Fibroblast of skin of left quadriceps (primary cell): ENCODE data around the gene RPL26.
"Not testable (repeated sequence)": the region's sequence is repeated elsewhere in the genome, so short reads cannot be mapped to it uniquely, and the experiment has no call there.

Experiments
- DNase-seq, 2 experiments: peaks; one replicate each; pipeline ENCODE4 v3.0.0-alpha.2; 2013; ENCODE audit warnings: low read depth in 2 of 2

The RPL26 gene

DNA sequence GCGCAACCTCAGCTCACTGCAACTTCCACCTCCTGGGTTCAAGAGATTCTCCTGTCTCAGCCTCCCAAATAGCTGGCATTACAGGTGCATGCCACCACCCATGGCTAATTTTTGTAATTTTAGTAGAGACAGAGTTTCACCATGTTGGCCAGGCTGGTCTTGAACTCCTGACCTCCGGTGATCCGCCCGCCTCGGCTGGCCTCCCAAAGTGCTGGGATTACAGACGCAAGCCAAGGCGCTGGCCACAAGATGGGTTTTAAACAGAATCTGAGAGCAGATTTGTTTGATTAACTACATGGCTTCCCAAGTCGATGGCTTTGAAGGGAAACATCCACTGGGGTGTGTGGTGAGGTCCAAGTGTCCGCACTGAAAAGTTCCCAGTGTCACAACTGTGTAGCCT lies 11.5 kb upstream of the RPL26 start:
- DNase-seq: not testable (repeated sequence)

DNA sequence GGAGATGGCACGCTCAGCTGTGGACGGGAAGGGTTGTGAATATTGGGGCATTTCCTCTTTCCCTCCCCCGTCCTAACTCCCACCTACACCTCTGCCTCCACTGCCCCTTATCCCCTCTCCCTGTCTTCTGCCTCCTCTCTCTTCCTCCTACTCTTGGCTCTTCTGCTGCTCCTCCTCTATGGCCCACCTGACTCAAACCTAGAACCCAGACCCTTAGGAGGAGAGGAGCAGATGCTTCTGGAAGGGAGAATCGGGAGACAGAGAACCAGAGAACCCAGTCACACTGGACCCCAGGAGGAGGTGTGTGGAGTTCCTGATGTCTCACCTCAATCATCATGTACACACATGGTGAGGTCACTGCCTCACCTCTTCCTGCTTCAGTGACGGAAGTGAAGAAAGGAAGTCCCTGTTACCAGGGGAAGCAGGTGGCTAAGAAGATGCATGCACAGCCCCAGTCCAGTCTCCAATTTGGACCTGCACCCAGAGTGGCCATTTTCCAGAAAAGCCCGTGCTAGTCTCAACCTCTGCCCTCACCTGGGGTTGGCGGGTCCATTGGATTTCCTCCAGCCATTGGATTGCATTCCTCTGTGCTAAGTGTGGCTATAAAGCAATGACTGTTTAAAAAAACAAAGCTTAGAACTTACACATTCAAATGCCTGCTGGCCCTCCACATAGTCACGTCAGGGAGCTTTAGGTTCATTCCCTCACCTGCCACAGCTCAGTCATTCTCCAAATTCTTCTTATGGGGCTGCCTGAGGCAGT lies 10.7 kb upstream of the RPL26 start:
- no peak for DNase-seq

DNA sequence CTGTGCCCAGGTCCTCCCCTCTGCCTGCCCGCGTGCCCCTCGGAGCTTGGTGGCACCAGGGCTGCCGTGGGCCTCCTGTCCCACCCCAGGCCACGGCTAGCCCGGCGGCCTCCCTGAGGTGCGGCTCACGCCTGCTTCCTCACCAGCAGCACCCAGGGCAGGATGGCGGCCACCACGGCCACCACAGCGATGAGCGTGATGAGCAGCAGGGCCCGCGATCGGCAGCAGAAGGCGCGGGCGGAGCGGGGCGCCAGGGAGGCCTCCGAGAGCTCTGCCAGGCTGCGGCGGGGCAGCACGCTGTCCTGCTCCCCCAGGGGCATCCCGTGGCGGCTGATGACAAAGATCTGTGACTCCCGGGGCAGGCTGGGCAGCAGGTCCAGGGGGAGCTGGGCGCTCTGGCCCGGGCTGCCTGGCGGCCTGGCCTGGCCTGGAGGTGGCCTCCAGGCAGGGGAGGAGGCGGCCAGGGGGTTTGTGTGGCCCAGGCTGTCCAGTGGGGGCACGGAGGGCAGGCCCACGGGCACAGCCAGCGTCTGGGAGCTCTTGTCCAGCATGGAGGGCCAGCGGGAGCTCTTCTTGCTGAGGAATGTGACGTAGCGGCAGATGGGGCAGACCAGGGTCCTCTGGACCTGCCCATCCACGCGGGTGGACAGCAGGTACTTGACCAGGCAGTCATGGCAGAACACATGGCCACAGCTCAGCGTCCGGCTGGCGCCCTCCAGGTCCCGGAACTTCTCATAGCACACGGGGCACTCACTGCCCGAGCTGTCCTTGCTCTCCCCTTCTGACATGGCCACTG lies 9.9 kb upstream of the RPL26 start:
- DNase-seq: no peak

DNA sequence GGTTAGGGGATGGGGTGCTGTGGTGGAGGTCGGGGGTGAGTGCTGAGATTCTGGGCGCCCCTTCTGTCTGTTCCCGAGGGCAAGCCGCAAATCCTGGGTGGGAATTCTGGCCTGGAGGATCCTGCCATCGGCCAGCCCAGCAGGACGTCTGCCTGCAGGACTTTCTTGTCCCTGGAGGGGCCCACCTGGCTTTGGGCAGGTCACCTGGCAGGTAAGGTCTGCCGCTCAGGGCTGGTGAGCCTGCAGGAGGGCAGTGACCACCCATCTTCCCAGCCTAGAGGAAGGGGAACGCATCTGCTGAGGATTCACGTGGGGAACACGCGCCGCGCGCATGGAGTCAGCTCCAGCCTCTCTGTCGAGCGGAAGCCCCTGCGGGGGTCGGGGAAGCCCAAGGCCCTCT lies 9.3 kb upstream of the RPL26 start:
- DNase-seq: no peak

DNA sequence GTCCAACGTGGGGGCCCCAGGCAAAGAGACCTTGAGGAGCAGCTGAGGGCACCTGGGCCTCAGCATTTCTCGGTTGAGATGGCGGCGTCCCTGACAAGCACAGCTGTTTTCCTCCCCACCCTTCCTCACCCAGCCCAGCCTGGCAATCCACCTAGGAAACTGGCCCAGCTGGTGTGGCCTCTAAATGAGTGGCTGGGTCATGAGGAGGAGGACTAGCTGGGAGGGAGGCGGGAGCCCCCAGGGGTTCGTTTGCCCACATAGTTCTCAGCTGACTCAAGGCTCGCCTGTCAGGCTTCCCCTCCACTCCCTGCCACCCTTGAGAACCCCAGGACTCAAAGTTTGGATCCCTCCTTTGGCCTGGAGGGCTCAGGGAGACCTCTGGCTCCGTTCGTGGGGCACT lies 8.7 kb upstream of the RPL26 start:
- no peak for DNase-seq

DNA sequence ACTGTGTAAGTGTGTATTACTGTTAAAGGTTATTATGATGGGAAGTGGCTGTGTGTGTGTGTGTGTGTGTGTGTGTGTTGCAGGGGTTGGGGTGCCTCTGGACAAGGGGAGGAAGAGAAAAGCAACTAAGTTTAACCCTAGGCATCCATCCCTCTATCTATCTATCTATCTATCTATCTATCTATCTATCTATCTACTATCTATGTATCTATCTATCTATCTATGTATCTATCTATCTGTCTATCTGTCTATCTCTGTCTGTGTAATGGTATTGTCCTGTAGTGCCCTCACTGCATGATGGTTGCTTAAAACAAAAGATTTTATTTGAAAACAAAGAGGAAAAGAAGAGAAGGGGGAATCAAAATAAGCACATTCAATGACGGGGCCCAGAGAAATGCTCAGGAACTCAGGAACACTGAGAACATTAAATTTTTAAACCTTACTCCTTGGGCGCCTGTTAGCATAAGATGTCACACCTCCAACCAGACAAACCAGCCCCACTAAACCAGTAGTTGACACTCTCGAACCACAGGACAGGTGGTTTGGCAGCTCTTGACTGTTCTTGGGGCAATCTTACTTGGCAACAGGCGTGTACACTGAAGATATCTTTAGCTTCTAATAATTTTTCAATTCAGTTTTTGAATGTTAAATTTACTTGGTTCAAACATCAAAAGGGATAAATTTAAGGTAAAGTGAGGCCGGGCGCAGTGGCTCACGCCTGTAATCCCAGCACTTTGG lies 5.1 kb upstream of the RPL26 start:
- no peak for DNase-seq

DNA sequence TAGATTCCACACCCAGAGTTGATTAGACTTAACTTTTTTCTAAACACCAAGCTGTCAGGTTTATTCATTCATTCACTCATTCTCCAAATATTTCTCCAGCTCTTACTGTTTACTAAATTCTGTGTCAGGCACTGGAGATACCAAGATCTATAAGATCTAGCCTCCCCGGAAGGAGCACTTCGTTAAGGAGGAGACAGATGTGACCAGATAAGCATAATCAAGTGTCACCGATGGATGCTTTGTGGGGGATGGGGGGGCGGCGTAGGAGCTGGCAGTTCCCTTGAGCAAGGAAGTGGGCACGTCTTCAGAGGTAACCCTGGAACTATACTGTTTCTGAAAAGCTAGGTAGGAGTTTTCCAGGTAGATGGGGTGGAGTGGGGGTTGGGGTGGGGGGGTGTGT lies 3.8 kb upstream of the RPL26 start:
- DNase-seq: no peak

DNA sequence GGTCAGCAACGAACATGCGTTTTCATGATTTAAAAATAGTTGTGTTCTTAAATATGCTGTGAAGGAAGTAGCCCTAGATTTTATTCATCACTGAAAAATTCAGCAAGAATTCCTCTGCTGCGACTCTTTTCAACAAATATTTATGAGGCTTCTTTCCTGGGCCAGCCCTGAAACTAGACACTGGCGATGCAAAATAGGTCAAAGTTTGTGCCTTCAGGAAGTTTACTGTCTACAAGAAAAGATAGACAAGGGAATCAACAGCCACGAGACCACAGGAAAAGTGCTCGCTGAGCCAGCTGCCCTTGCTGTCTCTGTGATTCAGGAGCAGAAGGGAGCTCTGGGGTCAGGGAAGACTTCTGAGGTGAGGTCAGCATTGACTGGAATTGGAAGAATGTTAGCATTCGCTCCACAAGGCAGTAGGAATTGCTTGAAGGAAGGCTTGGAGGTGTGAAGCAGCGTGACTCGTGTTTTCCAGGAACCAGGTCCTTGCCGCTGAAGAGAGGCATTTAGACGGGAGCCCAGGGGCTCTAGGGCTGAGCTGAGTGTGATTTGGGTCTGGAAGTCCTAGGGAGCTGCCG lies 1.9 kb upstream of the RPL26 start:
- peak; percentile 78 to 81 for DNase-seq

DNA sequence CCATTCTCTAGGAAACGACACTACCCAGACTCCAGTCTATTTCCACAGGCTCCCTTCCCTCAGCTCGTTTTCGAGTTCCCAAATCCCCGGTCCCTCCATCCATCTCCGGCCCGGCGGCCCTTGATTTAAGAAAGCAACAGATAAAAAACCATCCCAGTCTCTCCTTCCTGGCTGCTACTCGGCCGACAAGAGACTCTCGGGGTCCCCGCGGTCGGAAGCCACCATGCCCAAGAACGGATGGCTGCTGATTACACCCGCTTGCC lies 182 bp downstream of the RPL26 start:
- no peak for DNase-seq

DNA sequence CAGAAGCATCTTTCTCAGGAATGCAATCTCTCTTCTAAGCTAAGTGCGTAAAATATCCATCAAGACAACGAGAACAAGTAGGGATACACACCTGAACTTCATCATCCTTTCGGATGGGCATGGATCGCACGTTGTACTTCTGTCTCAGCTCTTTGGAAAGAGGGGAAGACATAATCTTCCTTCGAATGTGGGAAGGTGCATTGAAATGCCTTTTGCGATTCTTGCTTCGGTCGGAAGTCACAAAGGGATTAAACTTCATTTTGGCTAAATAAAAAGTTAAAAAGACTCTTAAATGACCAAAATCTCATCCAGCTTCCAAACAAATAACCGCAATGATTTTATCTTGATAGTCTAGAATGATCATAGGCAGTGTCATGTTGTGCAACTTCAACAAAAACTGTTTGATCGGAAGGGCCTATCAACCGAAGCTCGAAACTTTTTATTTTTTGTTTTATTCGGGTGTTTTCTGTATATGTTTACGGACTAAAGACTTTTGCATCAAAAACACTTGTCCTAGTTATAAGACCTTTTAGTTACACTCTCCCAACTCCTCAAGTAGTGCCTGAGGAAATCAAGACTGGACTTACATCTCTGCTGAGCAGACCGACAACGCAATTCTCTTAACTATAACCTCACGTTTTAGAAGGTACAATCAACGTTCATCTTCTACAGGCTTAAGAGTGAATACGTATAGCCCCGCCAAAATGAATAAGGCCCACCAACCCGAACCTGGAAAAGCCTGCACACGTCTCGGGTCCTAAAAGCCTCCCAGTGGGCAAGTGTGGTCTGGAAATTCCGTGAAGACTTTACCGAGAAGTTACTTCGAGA lies 727 bp downstream of the RPL26 start:
- no peak for DNase-seq

DNA sequence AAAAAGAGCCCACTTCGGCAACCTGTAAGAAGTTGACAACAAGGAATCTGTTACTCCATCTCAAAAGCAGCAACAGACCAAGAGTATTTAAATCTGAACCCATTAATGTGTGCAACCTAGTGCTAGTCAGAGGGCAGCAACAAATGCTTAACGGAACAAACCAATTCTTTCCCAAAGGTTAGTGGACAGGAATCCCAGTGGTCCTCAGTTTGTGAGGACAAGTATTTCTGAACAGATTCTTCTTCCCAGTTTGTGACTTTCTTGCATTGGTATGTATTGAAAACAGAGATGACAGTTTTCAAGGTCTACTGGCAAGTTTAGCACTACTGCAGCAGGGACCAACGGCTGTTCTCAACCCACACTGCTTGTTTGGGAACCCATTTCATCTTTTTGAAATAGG lies 2.9 kb downstream of the RPL26 start:
- no peak for DNase-seq

DNA sequence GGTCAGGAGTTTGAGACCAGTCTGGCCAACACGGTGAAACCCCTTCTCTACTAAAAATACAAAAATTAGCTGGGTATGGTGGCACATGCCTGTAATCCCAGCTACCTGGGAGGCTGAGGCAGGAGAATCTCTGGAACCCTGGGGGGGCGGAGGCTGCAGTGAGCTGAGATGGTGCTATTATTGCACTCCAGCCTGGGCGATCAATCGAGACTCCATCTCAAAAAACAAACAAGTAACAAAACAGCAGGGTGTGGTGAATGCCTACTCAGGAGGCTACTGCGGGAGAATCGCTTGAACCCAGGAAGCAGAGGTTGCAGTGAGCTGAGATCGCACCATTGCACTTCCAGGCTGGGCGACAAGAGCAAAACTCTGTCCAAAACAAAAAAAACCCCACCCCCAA lies 4.9 kb downstream of the RPL26 start:
- DNase-seq: not testable (repeated sequence)

DNA sequence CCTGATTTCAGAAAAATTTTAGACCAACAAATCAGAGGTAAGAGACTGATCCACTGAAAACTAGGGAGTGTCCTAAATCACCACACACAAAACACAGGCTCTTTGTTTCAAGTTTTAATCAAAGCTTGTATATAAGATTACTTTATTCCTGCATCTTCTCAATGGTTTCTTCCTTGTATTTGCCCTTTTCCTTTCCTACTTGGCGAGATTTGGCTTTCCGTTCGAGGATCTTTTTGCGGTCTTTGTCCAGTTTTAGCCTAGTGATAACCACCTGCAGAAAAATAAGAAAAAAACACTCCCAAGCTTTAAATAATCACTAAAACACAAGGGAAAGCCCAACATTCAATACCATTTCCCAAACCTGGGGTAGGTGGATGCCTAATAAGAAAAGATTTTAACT lies 5.6 kb downstream of the RPL26 start:
- no peak for DNase-seq

DNA sequence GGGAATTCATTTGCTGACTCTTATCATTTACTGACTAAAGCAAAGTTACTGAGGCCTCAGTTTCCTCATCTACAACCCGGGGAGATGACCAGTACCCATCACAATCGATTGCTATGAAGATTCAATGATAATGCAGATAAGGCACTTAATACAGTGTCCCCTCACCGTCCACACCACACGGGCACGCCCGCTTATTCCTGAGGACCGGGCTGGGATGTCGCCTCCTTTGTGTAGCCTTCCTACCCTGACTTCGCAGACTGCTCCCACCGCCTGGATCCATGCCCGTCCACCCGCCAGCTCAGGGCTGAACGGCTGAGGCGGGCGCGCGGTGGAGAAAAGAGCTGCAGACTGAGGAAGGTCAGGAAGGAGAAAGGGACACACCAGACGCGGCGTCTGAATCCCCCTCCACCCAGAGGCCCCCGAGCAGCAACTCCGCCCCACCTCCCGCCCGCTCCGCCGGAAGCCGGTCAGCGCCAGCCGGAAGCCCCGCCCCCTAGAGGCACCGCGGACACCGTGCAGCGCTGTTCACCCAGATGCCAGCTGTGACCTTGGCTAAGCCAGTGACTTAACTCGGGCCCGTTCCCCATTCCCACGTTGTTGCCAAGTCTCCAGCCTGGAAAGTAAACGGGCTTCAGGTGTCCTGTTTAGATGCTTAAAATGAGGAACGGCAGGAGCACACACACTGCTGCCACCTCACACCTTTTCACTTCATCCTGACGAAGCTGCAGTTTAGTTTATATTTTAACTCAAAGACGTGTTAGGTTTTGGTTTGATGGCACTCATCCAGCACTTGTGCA lies 6.5 kb downstream of the RPL26 start, which contains the start of gene KRABD2:
TSS of gene KRABD2 (minus strand) at position 434 of the 797 bp plus-strand sequence.
- peak; percentile 49 to 51 for DNase-seq

DNA sequence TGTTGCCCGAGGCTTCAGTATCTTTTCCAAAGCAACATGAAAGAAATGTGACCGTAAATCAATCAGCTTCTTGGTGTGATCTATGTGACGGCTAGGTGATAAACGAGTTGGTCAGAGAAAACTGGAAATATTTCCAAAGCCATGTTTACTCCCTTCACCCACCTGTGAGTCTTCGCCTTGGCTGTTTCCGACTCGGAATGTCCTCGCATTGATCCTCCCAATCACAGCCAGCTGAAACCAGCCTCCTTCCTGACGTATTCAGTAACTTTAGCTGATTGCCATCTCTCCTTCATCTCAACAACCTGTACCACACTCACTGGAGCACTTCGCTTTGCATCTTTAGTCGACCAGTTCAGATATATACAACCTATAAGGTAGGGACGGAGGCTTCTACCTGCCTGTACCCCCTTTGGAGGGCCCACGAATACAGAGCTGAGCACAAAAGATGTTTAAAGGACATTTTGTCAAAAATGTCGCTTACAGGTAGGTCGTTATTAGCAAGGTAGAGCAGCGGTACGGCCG lies 7.2 kb downstream of the RPL26 start:
- no peak for DNase-seq

DNA sequence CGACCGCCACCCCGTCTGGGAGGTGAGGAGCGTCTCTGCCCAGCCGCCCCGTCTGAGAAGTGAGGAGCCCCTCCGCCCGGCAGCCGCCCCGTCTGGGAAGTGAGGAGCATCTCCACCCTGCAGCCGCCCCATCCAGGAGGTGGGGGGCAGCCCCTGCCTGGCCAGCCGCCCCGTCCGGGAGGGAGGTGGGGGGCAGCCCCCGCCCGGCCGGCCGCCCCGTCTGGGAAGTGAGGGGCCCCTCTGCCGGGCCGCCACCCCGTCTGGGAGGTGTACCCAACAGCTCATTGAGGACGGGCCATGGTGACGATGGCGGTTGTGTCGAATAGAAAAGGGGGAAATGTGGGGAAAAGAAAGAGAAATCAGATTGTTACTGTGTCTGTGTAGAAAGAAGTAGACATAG lies 9.1 kb downstream of the RPL26 start:
- not testable (repeated sequence) for DNase-seq

DNA sequence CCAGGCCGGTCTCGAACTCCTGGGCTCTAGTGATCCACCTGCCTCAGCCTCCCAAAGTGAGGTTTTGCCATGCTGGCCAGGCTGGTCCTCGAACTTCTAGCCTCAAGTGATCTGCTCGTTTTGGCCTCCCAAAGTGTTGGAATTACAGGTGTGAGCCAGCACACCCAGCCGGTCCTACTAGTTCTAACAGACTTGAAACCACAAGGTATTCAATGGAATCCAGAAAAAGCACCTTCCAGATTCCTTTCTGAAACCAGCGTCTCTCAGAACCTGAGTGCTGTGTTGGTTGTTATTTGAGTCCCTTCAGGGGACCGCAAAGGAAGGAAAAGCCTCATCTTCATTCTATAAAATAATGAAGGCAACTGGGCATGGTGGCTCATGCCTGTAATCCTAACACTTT lies 10.6 kb downstream of the RPL26 start:
- no peak for DNase-seq

DNA sequence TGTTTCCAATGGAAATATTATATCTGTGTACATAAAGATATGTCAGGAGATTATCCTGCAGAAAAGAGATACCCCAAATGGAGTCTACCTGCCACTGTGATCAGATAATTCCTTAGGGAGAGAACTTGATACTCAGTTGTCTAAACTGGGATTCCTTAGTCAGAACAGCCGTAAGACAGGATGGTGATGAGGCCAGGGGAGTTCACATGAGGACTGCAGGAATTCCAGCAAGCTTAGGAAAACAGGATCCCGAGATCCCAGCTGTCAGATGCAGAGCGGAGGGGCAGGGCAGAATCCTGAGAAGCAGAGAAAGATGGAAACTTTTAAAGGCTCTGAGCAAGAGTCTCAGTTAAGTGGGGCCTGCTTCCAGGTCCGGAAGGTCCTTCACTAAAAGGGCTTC lies 11.2 kb downstream of the RPL26 start:
- no peak for DNase-seq

DNA sequence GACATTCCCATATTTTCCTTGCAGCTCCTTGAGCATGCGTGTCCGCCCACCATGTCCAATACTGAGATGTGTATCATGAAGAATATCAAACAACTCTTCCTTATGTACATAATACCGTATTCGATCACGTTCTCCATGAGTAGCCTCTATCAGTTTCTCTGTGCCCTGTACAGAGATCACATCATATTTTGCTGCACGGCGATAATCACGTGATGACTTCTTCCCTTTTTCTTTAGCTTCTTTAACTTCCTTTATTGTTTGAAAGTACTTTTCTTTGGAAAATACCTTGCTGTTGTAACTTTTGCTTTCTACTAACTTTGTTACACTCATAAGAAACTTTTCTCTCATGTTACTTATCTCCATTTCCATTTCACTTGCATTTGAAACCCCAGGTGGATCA lies 13.0 kb downstream of the RPL26 start:
- no peak for DNase-seq

DNA sequence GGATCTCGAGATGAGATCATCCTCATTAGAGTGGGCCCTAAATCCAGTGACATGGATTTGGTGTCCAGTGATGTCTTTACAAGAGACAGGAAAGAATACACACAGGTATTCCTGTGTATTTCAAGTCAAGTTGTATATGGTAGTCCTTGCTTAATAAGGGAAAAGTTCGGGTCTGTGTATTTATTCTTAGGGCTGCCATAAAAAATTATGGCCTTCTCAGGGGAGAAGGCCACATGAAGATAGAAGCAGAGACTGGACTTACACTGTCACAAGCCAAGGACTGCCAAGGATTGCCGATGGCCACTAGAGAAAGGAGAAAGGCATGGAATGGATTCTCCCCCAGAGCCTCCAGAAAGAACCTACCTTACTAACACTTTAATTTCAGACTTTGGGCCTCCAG lies 14.8 kb downstream of the RPL26 start:
- DNase-seq: no peak
